Measurements from ENCODE around the gene ENAH.
"Not testable (repeated sequence)": the region's sequence is repeated elsewhere in the genome, so short reads cannot be mapped to it uniquely, and the experiment has no call there.

The ENAH gene

DNA sequence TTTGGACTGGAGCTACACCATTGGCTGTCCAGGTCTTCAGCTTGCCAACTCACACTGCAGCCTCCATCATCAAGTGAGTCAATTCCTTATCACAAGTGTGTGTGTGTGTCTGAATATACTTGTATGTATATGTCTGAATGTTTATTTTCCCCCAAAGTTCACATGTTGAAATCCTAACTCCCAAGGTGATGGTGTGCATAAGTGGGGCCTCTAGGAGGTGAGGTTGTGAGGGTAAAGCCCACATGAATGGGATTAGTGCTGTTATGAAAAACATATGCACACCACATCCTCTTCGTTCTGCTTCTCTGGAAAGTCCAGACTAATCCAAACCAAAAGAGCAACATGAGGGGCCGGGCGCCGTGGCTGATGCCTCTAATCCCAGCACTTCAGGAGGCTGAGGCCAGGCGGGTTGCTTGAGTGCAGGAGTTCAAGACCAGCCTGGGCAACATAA, 176.4 kb downstream of the ENAH start:
- Mint-ChIP-seq H3K27ac (peak overlapping the region; percentile 52), H3K27me3 (peaks cover 18% of the 10 kb centered on the region), H3K9me3 (peaks cover 7% of the 10 kb centered on the region), H3K4me3 (no peak overlapping the region), H3K4me1 (peaks cover 58% of the 10 kb centered on the region), H3K36me3 (peaks cover 10% of the 10 kb centered on the region)
- CTCF ChIA-PET: interaction anchor here (0.8 to 5.2 kb wide), 9 partner anchors 8 to 511 kb away, joined by 3 to 33 read pairs (median 5); partner anchors contain the start of genes PYCR2 and SRP9
- DNase-seq: peak; percentile 37

GRCh38 chr1:225476100-225476511, 176.8 kb downstream of the ENAH start:
- Mint-ChIP-seq H3K4me1 (peaks cover 60% of the 10 kb centered on the region), H3K36me3 (peaks cover 10% of the 10 kb centered on the region), H3K27me3 (peaks cover 18% of the 10 kb centered on the region), H3K4me3 (no peak overlapping the region), H3K9me3 (peaks cover 7% of the 10 kb centered on the region), H3K27ac (peak overlapping the region; percentile 52)
- CTCF ChIA-PET: interaction anchor here (0.8 to 5.2 kb wide), 9 partner anchors 297 to 512 kb away, joined by 3 to 33 read pairs (median 5); partner anchors contain the start of genes PYCR2 and SRP9
- DNase-seq: no peak

DNA sequence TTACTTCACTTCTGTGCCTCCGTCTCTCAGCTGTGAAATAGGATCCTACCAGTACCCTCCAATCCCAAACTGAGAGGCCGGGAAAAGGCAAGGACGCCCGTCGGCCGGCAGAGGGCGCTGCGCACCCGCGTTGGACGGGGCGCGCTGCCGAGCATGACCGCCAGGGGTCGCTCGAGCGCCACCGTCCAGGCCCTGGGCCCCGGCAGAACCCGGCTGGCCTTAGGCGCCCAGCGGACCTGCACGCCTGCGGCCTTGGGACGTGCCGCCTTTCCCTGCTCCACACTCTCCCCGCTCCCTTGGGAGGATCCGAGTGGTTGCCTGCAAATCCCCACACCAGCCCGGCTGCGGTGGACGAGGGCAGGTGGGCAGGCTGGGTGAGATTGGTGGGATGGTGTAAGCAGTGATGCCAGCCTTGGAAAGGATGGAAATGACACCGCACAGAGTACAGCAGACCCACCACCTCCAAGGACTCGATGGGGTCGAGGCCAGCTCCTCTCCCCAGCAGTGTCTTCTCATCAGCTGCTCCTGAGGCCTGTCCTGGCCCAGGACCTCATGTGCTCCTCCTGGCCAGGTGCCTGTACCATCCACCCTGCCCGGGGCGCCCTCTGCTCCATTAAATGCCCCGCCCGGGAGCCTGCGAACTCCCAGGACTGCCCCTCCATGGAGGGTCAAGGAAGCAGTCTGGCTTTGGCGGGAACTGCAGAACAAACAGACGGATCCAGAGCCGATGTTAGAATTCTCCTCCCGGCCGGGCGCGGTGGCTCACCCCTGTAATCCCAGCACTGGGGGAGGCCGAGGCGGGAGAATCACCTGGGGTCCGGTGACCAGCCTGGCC, 177.7 kb downstream of the ENAH start:
- no peak overlapping the region for H3K4me3 Mint-ChIP-seq
- peaks cover 67% of the 10 kb centered on the region for H3K4me1 Mint-ChIP-seq
- peak; percentile 63 for DNase-seq
- peaks cover 10% of the 10 kb centered on the region for H3K36me3 Mint-ChIP-seq
- CTCF ChIA-PET: interaction anchor here (0.5 to 5.2 kb wide), 37 partner anchors 10 to 650 kb away, joined by 3 to 33 read pairs (median 4); partner anchors contain the start of genes EPHX1, PYCR2, SRP9 and TMEM63A
- H3K27me3 Mint-ChIP-seq: peaks cover 9% of the 10 kb centered on the region
- H3K9me3 Mint-ChIP-seq: peaks cover 7% of the 10 kb centered on the region
- peak overlapping the region; percentile 68 for H3K27ac Mint-ChIP-seq

DNA sequence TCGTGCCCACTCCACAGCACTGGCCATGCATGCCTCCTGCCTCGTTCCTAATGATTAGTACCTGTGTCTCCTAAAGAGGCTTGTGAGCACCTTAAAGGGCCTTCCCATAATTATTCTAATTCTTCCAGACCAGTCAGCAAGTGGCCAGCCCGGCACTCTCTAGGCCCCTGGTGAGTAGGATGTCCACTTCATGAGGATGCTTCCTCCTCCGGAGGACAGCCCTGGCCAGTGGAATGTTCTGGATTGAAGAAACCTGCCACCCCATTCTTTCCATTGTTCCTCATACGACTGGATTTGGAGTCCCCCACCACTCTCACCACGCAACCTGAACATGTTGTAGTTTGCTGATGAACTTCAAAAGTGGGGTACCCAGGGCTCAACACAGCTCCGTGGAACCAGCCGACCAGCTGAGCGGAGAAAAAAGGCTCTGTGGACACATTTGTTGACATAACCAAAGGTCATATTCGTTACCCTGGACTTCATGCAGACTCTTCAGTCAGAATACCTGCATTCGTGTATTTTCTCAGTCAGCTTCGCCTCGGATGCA, 178.4 kb downstream of the ENAH start:
- Mint-ChIP-seq H3K4me1 (peaks cover 72% of the 10 kb centered on the region), H3K27me3 (peaks cover 7% of the 10 kb centered on the region), H3K9me3 (peaks cover 7% of the 10 kb centered on the region), H3K27ac (peak overlapping the region; percentile 68), H3K4me3 (no peak overlapping the region), H3K36me3 (peaks cover 10% of the 10 kb centered on the region)
- no peak for DNase-seq
- CTCF ChIA-PET: interaction anchor here (0.7 to 5.2 kb wide), 30 partner anchors 12 to 651 kb away, joined by 3 to 33 read pairs (median 4); partner anchors contain the start of genes EPHX1, SRP9 and TMEM63A

DNA sequence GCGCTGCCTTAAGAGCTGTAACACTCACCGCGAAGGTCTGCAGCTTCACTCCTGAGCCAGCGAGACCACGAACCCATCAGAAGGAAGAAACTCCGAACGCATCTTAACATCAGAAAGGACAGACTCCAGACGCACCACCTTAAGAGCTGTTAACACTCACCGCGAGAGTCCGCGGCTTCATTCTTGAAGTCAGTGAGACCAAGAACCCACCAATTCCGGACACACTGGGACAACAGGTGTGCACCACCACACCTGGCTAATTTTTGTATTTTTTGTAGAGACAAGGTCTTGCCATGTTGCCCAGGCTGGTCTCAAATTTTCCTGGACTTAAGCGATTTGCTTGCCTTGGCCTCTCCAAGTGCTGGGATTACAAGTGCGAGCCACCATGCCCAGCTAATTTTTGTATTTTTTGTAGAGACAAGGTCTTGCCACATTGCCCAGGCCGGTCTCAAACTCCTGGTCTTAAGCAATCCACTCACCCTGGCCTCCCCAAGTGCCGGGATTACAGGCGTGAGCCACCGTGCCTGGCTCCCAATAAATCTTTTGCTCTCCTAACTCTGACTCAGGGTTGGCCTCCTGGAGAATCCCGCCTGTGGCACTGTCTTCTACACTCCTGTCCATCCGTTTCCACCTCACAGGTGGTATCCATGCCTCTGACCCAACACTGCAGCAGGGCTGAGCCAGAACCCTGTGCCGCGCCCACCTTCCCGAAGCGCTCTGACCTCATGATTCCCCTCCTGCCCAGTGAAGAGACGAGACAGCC, 179.1 kb downstream of the ENAH start:
- H3K27ac Mint-ChIP-seq: peak overlapping the region; percentile 53
- CTCF ChIA-PET: interaction anchor here (0.6 to 5.2 kb wide), 28 partner anchors 12 to 514 kb away, joined by 3 to 33 read pairs (median 4); partner anchors contain the start of genes LBR, SRP9 and TMEM63A
- H3K9me3 Mint-ChIP-seq, H3K4me3 Mint-ChIP-seq, H3K27me3 Mint-ChIP-seq, DNase-seq: not testable (repeated sequence)
- peaks cover 10% of the 10 kb centered on the region for H3K36me3 Mint-ChIP-seq
- peaks cover 76% of the 10 kb centered on the region for H3K4me1 Mint-ChIP-seq

- Mint-ChIP-seq H3K27ac (peak overlapping the region; percentile 53), H3K4me1 (peaks cover 76% of the 10 kb centered on the region), H3K36me3 (peaks cover 10% of the 10 kb centered on the region)
- H3K9me3 Mint-ChIP-seq, H3K4me3 Mint-ChIP-seq, H3K27me3 Mint-ChIP-seq: not testable (repeated sequence)
- CTCF ChIA-PET: interaction anchor here (0.6 to 2.4 kb wide), 15 partner anchors 11 to 514 kb away, joined by 3 to 11 read pairs (median 4); partner anchors contain the start of genes LBR and TMEM63A
- DNase-seq: peak; percentile 39
Observed at GRCh38 chr1:225473266-225473665, 179.7 kb downstream of the ENAH start.

- Mint-ChIP-seq H3K9me3 (peaks cover 7% of the 10 kb centered on the region), H3K27ac (no peak overlapping the region), H3K27me3 (no peaks in the 10 kb centered on the region), H3K4me3 (no peak overlapping the region), H3K4me1 (peaks cover 68% of the 10 kb centered on the region), H3K36me3 (peaks cover 4% of the 10 kb centered on the region)
- CTCF ChIA-PET: interaction anchor here (0.7 to 2.4 kb wide), 3 partner anchors 21 to 516 kb away, joined by 3 to 7 read pairs (median 3); no protein-coding TSS in a partner anchor
- no peak for DNase-seq
Observed at GRCh38 chr1:225471453-225472301, 181.2 kb downstream of the ENAH start.

DNA sequence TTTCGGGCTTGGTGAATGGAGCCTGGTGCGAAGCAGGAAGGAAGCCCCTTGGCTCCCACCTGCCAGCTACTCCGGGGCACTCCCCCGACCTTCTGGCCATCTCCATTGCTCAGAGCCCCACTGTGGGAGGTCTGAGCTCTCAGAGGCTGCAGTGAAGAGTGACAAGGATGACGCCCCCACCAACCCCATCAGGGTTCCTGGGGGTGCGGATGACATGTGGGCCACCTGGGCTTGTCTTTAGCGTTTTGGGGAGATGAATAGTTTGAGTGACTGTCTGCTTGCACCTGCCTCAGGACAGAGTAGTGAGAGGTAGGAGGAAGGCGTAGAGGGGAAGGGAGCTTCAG, 181.8 kb downstream of the ENAH start:
- Mint-ChIP-seq H3K9me3 (peaks cover 7% of the 10 kb centered on the region), H3K36me3 (peaks cover 4% of the 10 kb centered on the region)
- CTCF ChIA-PET: interaction anchor here (0.7 to 1.4 kb wide), 2 partner anchors 10 to 20 kb away, joined by 3 to 4 read pairs; no protein-coding TSS in a partner anchor

DNA sequence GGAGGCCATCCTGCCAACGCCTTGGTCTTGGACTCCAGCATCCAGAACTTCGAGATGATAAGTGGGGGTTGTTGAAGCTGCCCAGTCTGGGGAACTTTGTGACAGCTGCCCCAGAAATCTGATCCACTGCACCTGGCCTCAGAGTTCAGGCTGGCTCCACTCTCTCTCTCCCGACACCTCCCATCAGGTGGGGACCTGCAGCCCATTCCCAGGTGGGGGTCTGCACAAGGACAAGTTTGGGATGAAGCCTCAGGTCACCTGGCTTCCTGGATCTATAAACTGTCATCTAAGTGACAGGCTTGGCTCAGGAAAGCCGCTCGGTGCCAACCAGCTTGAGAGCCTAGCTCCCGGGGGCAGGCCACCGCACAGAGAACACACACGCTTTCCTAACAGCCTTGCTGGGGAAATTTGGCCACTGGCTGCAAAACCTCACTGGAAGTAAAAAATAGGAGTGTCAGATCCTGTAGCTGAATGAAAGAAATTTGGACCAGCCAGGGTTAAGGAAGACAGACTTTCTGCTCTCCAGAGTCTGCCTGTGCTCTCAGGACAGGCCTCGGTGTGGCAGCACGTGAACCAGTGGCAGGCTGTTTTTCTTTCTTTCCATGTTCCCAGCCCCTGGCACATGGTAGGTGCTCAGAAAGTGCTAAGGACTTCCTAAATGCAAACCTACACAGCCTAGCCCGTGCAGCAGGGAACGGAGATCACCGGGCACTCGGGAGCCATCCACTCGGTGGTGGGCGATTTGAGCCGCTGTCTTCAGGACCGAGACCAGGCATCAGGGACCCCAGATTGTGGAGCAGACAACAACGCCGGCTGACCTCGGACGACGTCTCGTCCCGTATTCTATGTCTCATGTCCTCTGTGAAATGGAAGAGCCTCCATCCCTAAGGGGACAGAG, 182.5 kb downstream of the ENAH start:
- CTCF ChIA-PET: interaction anchor here (0.7 to 3.6 kb wide), 4 partner anchors 8 to 28 kb away, joined by 3 to 16 read pairs (median 4); no protein-coding TSS in a partner anchor
- no peak for DNase-seq
- Mint-ChIP-seq H3K27ac (no peak overlapping the region), H3K27me3 (no peaks in the 10 kb centered on the region), H3K4me3 (no peak overlapping the region), H3K4me1 (peaks cover 69% of the 10 kb centered on the region), H3K36me3 (peaks cover 4% of the 10 kb centered on the region), H3K9me3 (peaks cover 7% of the 10 kb centered on the region)

More for the DNA sequence above, 181.8 kb downstream of the ENAH start:
- Mint-ChIP-seq H3K4me3 (no peak overlapping the region), H3K4me1 (peaks cover 68% of the 10 kb centered on the region), H3K27me3 (no peaks in the 10 kb centered on the region), H3K27ac (no peak overlapping the region)
- no peak for DNase-seq

DNA sequence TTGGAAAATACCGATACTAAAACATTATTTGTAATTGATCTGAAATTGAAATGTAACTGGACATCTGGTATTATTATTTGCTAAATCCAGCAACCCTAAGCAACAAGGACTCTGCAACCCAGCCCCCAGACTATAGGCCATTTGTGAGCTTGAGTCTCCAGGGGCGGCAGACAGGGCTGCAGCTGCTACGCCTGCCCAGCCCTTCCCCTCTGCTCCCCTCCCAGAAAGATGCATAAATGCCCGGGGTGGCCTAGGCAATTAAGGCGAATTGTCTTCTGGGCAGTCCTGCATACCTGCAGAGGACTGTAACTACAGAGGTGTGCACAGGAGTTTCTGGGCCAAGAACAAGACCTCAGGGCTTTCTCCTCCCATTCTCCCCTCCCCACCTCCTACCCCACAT, 183.9 kb downstream of the ENAH start:
- Mint-ChIP-seq H3K9me3 (peaks cover 7% of the 10 kb centered on the region), H3K4me3 (peak overlapping the region; percentile 90), H3K27ac (peak overlapping the region; percentile 99), H3K36me3 (peaks cover 5% of the 10 kb centered on the region), H3K4me1 (peaks cover 70% of the 10 kb centered on the region), H3K27me3 (no peaks in the 10 kb centered on the region)
- DNase-seq: no peak
- CTCF ChIA-PET: interaction anchor here (0.5 to 3.6 kb wide), 7 partner anchors 9 to 563 kb away, joined by 3 to 16 read pairs (median 5); partner anchors contain the start of gene SRP9

DNA sequence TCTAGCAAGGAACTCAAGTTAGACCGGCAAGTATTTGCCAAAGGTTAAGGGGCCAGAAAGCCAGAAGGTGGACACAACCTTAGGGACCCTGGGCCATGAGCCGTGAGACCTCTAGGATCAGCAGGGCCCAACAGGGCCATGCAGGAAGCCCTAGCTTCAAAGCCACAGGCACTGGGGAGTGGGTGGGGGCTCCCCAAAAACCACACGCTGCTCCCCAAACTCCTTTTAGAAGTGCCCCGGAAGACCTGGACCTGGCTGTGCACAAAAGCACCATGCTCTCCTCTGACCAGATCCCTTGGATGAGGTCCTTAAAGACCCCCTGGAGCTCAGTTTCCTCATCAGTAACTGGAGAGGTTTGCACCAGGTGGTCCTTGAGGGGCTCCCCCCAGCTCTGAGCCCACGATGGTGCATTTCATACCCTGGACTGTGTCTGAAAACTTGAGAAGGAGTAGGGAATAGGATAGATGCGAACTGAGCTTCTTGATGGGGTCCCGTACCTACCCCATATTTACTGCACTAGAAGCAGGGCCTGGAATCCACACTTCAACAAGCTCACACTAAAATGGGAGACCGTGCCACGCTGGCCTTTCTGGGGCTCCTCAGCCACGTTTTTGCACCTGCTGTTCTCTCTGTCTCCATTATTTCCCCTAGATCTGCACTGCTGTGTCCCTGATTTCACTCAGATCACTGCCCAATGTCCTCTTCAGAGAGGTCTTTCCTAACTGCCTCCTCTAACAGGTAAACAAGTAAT, 184.5 kb downstream of the ENAH start:
- H3K4me1 Mint-ChIP-seq: peaks cover 73% of the 10 kb centered on the region
- H3K27me3 Mint-ChIP-seq: no peaks in the 10 kb centered on the region
- peak; percentile 63 for DNase-seq
- H3K27ac Mint-ChIP-seq: peak overlapping the region; percentile 99
- H3K9me3 Mint-ChIP-seq: peaks cover 5% of the 10 kb centered on the region
- H3K36me3 Mint-ChIP-seq: peaks cover 3% of the 10 kb centered on the region
- CTCF ChIA-PET: interaction anchor here (0.5 to 3.6 kb wide), 16 partner anchors 10 to 564 kb away, joined by 3 to 16 read pairs (median 4); partner anchors contain the start of genes PYCR2, SDE2 and SRP9
- peak overlapping the region; percentile 90 for H3K4me3 Mint-ChIP-seq

Measured in activated naive CD4-positive, alpha-beta T cell treated with anti-CD3 and anti-CD28 coated beads, Interleukin-2, amount 10 ng/mL, durations not matched to agents 7 days and 5 days (primary cell).